ENCODE measurements around the gene BSCL2.
A peak's percentile ranks its signal among the peaks of the same experiment; 100 is the strongest.

BSCL2 gene

GRCh38 chr11:62726915-62727164 is 19.6 kb upstream of the BSCL2 start:
- TF ChIP-seq CTCF (conservative IDR thresholded peaks at IDR 0.05; ENCODE audit: low read length) (no peak), EZH2phosphoT487 (IDR thresholded peaks at IDR 0.05; ENCODE audit: borderline replicate concordance) (no peak)
- Histone ChIP-seq H3K9me2 (replicated peaks; ENCODE audit: low read depth, low read length) (no peaks in the 10 kb centered on the region), H3K9ac (ENCODE audit: low read depth, low read length, poor library complexity, severe bottlenecking) (peak overlapping the region; percentile 98), H3K36me3 (ENCODE audit: insufficient read depth, low read length) (peaks cover 30% of the 10 kb centered on the region), H3K79me2 (ENCODE audit: insufficient read depth, low read length) (peaks cover 82% of the 10 kb centered on the region), H3K4me2 (ENCODE audit: low read depth, low read length, poor library complexity, severe bottlenecking) (peak overlapping the region; percentile 98), H3K4me3 (ENCODE audit: low read length, poor library complexity, severe bottlenecking) (peak overlapping the region; percentile 92), H3K9me3 (ENCODE audit: insufficient read depth, low read depth, low read length) (no peaks in the 10 kb centered on the region), H4K20me1 (ENCODE audit: insufficient read depth, low read length, poor library complexity, severe bottlenecking) (peaks cover 66% of the 10 kb centered on the region), H2AFZ (ENCODE audit: low read length) (peak overlapping the region; percentile 65; the same call in 1 of the 2 replicates), H3F3A (ENCODE audit: low read depth) (peaks cover 3% of the 10 kb centered on the region), H3K27me3 (ENCODE audit: insufficient read depth, low read length, poor library complexity, severe bottlenecking) (no peaks in the 10 kb centered on the region), H3K4me1 (ENCODE audit: insufficient read depth, low read length, poor library complexity, severe bottlenecking) (peaks cover 37% of the 10 kb centered on the region)

GRCh38 chr11:62726156-62726914 is 19.1 kb upstream of the BSCL2 start:
- no peaks in the 10 kb centered on the region for H3K27me3 ChIP-seq (ENCODE audit: insufficient read depth, low read length, poor library complexity, severe bottlenecking)
- peaks cover 82% of the 10 kb centered on the region for H3K79me2 ChIP-seq (ENCODE audit: insufficient read depth, low read length)
- H4K20me1 ChIP-seq (ENCODE audit: insufficient read depth, low read length, poor library complexity, severe bottlenecking) = peaks cover 72% of the 10 kb centered on the region
- peaks cover 3% of the 10 kb centered on the region for H3F3A ChIP-seq (ENCODE audit: low read depth)
- H3K36me3 ChIP-seq (ENCODE audit: insufficient read depth, low read length) = peaks cover 35% of the 10 kb centered on the region
- H3K9ac ChIP-seq (ENCODE audit: low read depth, low read length, poor library complexity, severe bottlenecking) = peak overlapping the region; percentile 98
- no peaks in the 10 kb centered on the region for H3K9me3 ChIP-seq (ENCODE audit: insufficient read depth, low read depth, low read length)
- no peaks in the 10 kb centered on the region for H3K9me2 ChIP-seq (replicated peaks; ENCODE audit: low read depth, low read length)
- peak overlapping the region; percentile 92 for H3K4me3 ChIP-seq (ENCODE audit: low read length, poor library complexity, severe bottlenecking)
- peaks cover 39% of the 10 kb centered on the region for H3K4me1 ChIP-seq (ENCODE audit: insufficient read depth, low read length, poor library complexity, severe bottlenecking)
- TF ChIP-seq CTCF (conservative IDR thresholded peaks at IDR 0.05; ENCODE audit: low read length) = no peak
- no peak for TF ChIP-seq EZH2phosphoT487 (IDR thresholded peaks at IDR 0.05; ENCODE audit: borderline replicate concordance)
- H3K4me2 ChIP-seq (ENCODE audit: low read depth, low read length, poor library complexity, severe bottlenecking) = peak overlapping the region; percentile 98
- no peak overlapping the region for H2AFZ ChIP-seq (ENCODE audit: low read length)

- TF ChIP-seq CTCF (conservative IDR thresholded peaks at IDR 0.05; ENCODE audit: low read length) = no peak
- no peak for TF ChIP-seq EZH2phosphoT487 (IDR thresholded peaks at IDR 0.05; ENCODE audit: borderline replicate concordance)
- H2AFZ ChIP-seq (ENCODE audit: low read length) = no peak overlapping the region
- H3K36me3 ChIP-seq (ENCODE audit: insufficient read depth, low read length) = peaks cover 42% of the 10 kb centered on the region
- peaks cover 3% of the 10 kb centered on the region for H3F3A ChIP-seq (ENCODE audit: low read depth)
- no peaks in the 10 kb centered on the region for H3K9me2 ChIP-seq (replicated peaks; ENCODE audit: low read depth, low read length)
- H3K9me3 ChIP-seq (ENCODE audit: insufficient read depth, low read depth, low read length) = no peaks in the 10 kb centered on the region
- peak overlapping the region; percentile 98 for H3K9ac ChIP-seq (ENCODE audit: low read depth, low read length, poor library complexity, severe bottlenecking)
- H3K27me3 ChIP-seq (ENCODE audit: insufficient read depth, low read length, poor library complexity, severe bottlenecking) = no peaks in the 10 kb centered on the region
- peak overlapping the region; percentile 92 for H3K4me3 ChIP-seq (ENCODE audit: low read length, poor library complexity, severe bottlenecking)
- peaks cover 84% of the 10 kb centered on the region for H3K79me2 ChIP-seq (ENCODE audit: insufficient read depth, low read length)
- peak overlapping the region; percentile 98 for H3K4me2 ChIP-seq (ENCODE audit: low read depth, low read length, poor library complexity, severe bottlenecking)
- peaks cover 44% of the 10 kb centered on the region for H3K4me1 ChIP-seq (ENCODE audit: insufficient read depth, low read length, poor library complexity, severe bottlenecking)
- peaks cover 77% of the 10 kb centered on the region for H4K20me1 ChIP-seq (ENCODE audit: insufficient read depth, low read length, poor library complexity, severe bottlenecking)
Observed at GRCh38 chr11:62725646-62726045, 18.4 kb upstream of the BSCL2 start.
